TTC549 (cell line): ENCODE data around the gene HORMAD2.
"Not testable (repeated sequence)": the region's sequence is repeated elsewhere in the genome, so short reads cannot be mapped to it uniquely, and the experiment has no call there.

ENCODE experiments used
- FAIRE-seq: peaks from 2 replicates; lab custom pipeline; 2012; peaks lifted over from hg19 to GRCh38; lab: Jason Lieb, UNC

HORMAD2 gene

DNA sequence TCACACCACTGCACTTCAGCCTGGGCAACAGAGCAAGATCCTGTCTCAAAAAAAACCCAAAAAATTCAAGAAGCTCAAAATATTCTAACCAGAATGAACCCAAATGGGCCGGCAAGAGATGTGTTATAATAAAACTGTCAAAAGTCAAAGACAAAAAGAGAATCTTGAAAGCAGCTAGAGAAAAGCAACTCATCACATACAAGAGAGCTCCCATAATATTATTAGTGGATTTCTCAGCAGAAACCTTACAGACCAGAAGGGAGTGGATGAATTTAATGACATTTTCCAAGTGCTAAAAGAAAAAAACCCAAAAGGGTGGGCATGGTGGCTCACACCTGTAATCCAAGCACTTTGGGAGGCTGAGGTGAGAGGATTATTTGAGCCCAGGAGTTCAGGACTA, 22.9 kb upstream of the HORMAD2 start:
- no peak for FAIRE-seq

DNA sequence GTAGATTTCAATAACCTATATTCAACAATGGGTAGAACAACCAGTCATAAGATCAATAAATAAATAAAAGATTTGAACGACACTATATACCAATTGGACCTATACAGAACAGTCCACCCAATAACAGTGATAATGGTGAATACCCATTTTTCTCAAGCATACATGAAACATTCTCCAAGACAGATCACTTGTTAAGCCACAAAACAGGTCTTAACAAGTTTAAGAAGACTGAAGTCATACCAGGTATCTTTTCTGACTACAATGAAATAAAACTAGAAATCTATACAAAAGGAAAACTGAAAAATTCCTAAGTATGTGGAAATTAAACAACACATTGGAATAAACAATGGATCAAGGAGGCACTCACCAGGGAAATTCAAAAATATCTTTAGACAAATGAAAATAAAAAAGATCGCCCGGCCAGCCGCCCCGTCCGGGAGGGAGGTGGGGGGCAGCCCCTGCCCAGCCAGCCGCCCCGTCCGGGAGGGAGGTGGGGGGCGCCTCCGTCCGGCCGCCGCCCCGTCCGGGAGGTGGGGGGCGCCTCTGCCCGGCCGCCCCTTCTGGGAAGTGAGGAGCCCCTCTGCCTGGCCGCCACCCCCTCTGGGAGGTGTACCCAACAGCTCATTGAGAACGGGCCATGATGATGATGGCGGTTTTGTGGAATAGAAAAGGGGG, 20.8 kb upstream of the HORMAD2 start:
- not testable (repeated sequence) for FAIRE-seq

DNA sequence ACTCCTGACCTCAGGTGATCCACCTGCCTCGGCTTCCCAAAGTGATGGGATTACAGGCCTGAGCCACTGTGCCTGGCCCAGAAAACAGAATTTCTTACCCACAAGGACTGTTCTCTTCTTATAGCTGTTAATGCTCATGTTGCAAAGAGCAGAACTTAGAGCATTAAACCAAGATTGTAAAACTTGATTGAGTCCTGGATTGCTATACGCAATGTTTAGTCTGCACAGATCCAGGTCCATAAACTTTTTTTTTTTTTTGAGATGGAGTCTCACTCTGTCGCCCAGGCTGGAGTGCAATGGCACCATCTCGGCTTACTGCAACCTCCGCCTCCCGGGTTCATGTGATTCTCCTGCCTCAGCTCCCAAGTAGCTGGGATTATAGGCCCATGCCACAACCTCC, 19.2 kb upstream of the HORMAD2 start:
- not testable (repeated sequence) for FAIRE-seq

DNA sequence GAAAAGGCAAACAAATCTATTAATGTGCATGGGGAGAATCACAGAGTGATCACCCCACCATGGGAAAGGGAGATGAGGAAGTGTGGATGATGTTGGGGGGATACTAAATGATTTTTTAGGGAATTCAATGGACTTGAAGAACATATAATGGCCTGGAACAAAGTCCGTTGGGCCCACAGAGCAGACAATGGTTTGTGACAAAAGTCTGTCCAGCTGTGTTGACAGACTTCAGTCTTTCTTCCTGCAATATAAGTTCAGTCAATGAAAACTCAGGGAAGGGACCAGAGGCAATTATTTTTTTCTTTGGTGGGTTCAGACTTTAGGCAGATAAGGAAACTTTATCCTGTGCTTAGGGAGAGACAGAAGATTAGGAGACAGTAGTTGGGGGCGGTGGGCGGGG, 18.0 kb upstream of the HORMAD2 start:
- no peak for FAIRE-seq

DNA sequence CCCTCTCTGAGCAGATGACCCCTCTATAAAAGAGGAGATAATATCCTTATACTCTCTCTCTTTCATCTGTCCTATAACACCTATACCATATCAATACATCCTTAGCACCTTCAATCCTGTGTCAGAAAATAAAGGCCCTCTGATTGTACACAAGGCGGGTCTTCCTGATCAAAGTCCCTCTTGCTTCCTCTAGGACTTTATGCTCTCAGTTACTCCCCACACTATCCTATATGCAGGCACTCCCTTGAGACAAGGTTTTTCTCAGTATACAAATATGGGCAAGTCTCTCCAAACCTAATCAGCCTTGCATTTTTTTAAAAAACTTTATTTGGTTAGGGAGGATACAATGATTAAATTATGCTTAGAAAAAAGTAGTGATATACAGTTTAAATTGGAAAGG, 17.3 kb upstream of the HORMAD2 start:
- no peak for FAIRE-seq

DNA sequence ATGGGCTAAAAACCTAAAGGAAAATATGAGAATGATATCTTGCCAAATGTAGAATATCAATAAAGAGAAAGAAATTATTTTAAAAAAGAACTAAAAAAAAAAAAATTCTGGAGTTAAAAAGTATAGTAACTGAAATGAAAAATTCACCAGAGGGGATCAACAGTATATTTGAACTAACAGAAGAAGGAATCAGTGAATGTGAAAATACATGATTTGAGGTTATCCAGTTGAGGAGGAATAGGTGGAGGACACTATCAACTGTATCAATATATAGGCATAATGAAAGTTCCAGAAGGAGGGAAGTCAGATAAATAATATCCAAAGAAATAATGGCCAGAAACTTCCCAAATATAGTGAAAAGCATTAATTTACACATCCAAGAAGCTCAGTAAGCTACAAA, 16.1 kb upstream of the HORMAD2 start:
- no peak for FAIRE-seq

DNA sequence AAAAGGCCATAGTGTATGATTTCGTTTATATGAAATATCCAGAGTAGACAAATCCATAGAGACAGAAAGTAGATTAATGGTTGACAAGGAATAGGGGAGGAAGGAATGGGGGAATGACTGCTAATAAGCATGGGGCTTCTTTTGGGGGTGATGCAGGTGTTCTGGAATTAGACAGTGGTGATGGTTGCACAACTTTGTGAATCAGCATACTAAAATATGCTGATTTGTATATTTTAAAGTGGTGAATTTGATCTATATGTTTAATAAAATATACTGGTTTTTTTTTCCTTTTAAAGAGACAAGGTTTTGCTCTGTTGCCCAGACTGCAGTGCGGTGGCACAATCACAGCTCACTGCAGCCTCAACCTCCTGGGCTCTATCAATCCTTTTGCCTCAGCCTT, 6.5 kb upstream of the HORMAD2 start:
- FAIRE-seq = no peak

DNA sequence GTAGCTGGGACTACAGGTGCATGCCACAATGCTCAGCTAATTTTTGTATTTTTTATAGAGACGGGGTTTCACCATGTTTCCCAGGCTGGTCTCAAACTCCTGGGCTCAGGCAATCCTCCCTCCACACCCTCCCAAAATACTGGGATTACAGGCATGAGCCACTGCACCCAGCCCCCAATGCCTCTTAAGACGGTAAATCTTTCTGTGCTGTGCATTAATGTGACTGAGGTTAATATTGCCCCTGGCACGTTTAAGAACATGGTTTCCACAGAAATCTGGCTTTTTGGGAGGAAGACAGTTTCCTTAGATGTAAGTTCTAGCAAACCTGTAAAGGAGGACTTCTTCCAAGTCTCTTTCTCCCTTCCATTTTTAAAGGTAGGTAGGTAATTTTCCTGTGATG, 6.1 kb upstream of the HORMAD2 start:
- no peak for FAIRE-seq

DNA sequence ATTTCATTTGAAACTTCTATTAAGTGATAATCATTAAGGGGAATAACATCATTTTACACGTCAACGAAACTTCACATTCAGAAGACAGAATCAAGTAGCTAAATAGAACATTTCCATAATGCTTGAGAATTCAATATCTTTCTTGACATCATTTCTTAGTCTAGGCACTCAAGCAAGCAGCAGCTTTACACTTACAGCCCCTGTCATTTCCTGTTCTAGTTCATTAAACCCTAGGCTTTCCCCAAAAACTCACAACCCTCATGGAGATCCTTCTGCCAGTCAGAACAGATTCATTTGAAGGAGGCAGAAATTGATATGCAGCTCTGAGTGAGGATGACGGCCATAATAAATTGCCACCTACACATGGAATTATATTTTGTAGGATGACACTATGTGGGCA, 5.3 kb upstream of the HORMAD2 start:
- FAIRE-seq = no peak

DNA sequence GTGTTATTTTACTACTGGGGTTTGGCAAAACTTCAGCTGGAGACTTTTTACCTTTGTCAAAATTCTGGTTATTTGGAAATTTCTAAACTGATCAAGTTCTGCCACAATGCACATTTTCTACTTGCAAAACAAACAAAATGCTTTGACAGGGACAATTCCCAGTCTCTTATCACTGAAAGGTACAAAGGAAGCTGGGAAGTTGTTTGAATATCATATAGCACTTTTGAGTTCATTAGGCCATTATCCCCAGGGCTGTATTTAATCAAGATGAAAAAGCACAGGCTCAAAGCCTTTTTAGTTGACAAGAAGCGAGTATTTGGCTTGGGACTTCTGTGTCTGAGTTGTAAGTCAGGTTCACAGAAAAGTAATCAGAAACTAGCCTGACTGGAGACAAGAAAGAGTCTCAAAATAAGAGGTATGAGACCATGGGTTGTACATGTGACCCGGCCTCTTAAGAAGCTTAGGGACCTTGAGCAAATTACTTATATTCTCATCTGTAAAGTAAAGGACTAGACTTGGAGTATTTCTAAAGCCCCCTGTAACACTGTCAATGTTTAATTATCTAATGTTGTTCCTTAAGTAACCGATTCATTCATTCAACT, 2.9 kb upstream of the HORMAD2 start:
- no peak for FAIRE-seq

DNA sequence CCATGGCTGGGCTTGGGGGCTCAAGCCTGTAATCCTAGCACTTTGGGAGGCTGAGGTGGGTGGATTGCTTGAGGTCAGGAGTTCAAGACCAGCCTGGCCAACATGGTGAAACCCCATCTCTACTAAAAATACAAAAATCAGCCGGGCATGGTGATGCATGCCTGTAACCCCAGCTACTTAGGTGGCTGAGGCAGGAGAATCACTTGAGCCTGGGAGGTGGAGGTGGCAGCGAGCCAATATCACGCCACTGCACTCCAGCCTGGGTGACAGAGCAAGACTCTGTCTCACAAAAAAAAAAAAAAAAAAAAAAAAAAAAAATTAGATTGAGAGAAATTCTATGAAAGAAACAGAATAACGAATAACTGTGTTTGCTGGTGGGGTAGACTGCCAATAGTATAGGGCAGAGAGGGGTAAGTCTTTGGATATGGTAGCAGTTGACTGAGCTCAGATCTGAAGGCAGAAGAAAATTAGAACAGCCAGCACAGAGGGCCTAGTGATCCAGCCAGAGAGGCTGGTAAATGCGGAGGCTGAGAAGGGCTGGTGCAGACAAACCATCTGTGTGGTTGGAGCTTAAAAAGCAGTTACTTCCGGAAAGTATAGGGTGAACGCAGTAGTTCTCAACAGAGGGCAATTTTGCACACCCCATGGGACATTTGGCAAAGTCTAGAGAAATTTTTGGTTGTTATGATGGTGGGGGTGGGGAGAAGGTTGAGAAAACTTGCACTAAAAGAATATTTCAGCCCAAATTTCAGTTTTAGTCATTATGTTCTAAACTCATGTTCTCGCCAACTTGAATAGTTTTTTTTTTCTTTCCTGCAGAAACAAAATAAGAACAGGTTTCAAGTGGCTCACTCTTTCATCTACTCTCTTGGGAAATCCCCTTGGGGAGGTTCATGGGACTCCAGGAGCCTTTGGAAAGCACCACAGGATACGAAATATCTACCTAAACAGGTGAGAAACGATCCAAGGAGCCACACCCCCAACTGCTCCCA, 1.6 kb upstream of the HORMAD2 start:
- FAIRE-seq = no peak

DNA sequence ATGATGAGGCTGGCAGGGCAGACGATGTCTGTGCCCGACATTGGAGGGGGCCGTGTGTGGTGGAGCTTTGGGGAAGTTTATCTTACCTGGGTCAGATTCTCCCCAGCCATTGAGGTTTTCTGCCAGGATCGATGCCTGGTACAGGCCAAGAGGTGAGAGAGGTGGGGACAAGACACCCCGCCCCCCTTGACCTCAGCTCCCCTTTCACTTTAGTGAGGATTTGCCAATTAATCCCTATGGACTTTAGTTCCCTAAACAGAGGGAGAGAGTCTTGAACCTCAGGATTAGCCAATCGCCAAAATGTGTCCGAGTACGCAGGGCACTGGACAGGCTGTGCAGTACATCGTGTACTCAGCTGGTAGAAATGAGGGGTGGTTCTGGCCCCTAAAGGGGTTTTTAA, 541 bp downstream of the HORMAD2 start:
- FAIRE-seq = no peak

DNA sequence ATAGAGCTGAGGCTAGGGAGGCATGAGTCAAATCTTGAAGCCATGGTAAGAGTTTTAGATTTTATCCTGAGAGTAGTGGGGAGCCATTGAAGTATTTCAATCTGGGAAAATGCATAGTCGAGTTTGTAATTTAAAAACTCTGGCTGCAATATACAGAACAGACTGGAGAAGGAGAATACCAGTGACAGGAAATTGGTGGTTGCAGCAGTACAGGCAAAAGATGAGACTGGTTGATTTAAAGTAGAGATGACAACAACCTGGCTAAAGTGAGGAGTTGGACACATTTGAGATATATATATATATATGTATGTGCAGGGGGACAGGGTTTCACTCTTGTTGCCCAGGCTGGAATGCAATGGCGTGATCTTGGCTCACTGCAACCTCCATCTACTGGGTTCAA, 6.2 kb downstream of the HORMAD2 start:
- FAIRE-seq = no peak

DNA sequence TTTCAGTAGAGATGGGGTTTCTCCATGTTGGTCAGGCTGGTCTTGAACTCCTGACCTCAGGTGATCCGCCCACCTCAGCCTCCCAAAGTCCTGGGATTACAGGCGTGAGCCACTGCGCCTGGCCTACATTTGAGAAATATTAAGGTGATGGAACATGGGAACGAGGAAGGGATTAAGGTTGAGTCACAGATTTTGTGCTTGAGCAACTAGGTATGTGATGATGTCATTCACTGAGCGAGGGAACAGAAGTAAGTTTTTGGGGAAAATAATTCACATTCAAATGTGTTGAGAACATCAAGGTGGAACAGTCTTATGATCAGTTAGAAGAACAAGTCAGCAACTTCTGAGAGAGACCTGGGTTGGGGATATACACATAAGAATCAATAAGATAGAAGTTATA, 6.8 kb downstream of the HORMAD2 start:
- FAIRE-seq = not testable (repeated sequence)

DNA sequence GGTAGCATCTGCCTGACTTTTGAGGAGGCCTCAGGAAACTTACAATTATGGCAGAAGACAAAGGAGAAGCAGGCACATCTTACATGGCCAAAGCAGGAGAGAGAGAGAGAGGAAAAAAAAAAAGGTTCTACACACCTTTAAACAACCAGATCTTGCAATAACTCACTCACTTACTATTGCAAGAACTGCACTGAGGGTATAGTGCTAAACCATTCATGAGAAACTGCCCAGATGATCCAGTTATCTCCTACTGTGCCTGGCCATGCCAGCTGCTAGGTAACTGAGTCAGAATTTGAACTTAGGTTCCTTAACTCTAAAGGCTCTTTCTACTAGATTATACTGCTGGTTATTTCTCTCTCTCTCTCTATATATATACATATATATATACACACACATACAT, 7.3 kb downstream of the HORMAD2 start:
- FAIRE-seq = no peak

DNA sequence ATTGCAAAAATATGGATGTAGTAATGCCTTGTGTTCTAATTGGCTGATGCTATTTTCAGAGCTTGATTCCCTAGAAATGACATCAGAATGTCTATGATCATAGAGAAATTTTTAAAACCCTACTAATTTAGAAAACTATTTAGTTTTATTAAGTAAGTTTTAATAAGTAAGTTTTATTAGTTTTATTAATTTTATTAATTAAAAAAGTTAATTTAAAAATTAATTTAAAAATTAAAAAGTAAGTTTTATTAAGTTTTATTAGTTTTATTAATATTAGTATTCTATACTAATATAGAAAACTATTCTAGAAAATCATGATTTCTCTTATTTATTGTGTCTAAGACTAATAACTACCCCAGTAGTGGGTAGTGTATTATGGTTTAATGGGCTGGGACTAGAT, 8.2 kb downstream of the HORMAD2 start:
- peak; percentile 36 for FAIRE-seq

DNA sequence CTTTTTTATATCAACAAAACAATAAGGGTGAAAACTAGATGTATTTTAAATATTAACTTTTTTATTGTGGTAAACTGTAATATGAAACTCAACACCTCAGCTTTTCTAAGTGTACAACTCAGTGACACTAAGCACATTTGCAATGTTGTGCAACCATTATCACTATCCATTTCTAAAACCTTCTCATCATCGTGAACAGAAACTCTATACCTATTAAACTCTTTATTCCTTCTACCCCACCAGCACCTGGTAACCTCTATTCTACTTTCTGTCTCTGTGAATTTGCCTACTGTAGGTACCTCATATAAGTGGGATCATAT, 9.4 kb downstream of the HORMAD2 start:
- FAIRE-seq = no peak

DNA sequence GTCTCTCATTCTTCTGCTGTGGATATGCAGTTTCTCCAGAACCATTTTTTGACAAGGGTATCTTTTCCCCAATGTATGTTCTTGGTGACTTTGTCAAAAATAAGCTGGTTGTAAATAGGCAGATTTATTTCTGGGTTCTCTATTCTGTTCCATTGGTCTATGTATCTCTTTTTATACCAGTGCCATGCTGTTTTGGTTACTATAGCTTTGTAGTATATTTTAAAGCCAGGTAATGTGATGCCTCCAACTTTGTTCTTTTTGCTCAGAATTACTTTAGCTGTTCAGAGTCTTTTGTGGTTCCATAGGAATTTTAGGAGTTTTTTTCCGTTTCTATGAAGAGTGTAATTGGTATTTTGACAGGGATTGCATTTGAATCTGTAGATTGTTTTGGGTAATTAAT, 12.4 kb downstream of the HORMAD2 start:
- no peak for FAIRE-seq

DNA sequence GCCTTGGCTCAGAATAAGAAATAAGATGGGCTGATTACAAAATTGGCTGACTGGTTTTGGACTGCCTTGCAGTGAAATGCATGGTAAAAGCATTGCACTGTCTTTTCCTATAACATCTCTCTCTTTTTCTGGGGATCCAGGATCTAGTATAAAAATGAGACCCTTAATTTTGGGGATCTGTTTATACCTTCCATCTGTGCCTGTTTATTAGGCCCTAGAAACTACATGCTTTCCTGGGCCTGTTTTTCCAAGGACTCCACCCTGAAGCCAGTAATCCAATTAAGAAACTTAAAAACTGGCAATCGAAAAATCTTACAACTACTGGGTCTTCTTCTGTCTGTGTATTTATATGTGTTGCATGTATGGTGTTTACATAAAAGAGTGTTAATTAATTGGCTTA, 14.5 kb downstream of the HORMAD2 start:
- FAIRE-seq = no peak

DNA sequence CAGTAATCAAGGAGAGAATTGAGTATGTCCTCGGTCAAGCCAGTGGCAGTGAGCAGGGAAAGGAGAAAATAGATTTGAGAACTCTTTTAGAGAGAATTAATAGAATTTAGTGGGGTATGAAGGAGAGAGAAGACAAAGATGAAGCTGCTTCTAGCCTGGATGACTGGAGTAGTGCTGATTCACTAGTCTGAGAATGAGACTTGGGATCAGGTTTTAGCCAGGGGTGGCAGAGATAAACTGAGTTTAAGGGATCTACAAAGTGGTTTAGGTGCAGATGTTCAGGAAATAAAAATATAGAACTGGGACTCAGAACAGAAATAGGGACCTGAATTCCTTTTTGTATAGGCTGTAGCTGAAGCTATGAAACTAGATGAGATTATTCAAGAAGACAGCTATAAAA, 17.6 kb downstream of the HORMAD2 start:
- no peak for FAIRE-seq

DNA sequence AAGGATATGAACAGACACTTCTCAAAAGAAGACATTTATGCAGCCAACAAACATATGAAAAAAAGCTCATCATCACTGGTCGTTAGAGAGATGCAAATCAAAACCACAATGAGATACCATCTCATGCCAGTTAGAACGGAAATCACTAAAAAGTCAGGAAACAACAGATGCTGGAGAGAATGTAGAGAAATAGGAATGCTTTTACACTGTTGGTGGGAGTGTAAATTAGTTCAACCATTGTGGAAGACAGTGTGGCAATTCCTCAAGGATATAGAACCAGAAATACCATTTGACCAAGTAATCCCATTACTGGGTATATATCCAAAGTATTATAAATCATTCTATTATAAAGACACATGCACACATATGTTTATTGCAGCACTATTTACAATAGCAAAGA, 20.5 kb downstream of the HORMAD2 start:
- not testable (repeated sequence) for FAIRE-seq

DNA sequence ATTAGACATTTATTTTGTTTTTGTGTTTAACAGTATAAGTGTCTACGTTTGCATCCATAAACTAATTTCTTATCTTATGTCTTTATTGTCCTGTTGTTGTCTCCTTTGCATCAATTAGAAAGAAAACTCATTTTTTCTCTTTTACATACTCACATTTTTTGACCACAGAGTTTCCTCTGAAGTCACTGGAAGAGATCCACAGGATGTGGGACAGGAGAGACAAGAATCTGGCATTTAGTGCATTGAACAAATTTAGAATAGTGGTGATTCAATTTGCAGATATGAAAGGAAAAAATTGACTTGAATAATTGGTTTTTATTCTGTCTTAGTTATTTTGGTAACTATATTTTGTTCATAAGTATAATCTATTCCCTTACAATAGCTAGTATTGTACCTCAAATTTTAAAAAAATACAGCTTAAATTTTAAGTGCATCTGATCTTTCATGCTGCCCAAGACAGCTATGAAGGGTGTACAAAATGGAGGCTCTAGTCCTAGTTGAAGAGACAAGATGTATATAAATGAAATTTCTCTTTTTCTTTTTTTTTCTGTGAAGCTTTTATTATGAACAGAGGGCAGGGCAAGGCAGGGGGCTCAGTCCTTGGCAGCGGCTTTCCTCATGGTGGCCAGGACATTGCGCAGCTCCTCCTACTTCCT, 24.4 kb downstream of the HORMAD2 start:
- FAIRE-seq = no peak

DNA sequence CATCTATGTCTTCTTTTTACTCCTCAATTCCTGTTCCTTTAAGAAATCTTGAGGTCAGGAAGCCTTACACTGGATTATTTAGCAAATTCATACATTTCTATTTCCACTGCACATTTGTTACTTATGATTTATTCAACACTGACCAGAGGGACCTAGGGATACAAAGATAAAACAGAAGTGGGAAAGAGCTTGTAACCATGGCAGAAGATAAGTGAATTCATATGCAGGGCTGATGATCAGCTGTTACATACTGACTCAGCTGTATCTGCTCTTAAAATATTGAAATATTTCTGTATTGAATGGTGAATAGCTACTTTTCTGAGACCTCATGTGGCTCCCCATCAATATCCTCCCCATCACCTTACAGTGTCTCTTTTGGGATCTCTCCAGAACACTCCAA, 25.2 kb downstream of the HORMAD2 start:
- no peak for FAIRE-seq
